B cell (primary cell): ENCODE measurements around the gene DACT2. TPM values are rescaled to one million over a fixed set of nuclear protein-coding genes. Genes with fewer than 3 reads are reported as not detected.

Experiments used
- ATAC-seq: fragments of 200-7000 bp; cut with Tn5 transposase; one replicate; pipeline ENCODE4 v1.10.0; 2021; ENCODE audit warnings: low read depth, mild to moderate bottlenecking, moderate number of reproducible peaks, moderate library complexity
- CTCF ChIA-PET: fragments of 350-600 bp; sonication (Branson Sonifier 250); formaldehyde crosslinking; loops from one replicate; lab custom pipeline; 2021; ENCODE audit warnings: antibody characterized with exemption, inconsistent platforms; lab: Charles Lee
- POLR2A ChIA-PET: fragments of 350-600 bp; sonication (Branson Sonifier 250); formaldehyde crosslinking; loops from one replicate; lab custom pipeline; 2021; ENCODE audit warnings: antibody characterized with exemption; lab: Charles Lee
- DNase-seq: peaks from one replicate; pipeline ENCODE4 v3.0.0; 2013
- H2AFZ ChIP-seq: 2 replicates; pipeline ENCODE4 v1.6.1; 2012; ENCODE audit warnings: mild to moderate bottlenecking, low read depth, low read length; ENCODE audit not compliant: insufficient read depth, poor library complexity, severe bottlenecking
- H3K27ac ChIP-seq, 2 donors: 1 replicate in 1 of 2; 2 replicates in 1 of 2; pipeline ENCODE4 v1.5.1; 2012 to 2013; ENCODE audit warnings: low read length in 2 of 2, mild to moderate bottlenecking in 2 of 2, moderate library complexity in 1 of 2
- H3K27me3 ChIP-seq, 4 experiments: fragments of 200-600 bp in 1 of 4; sonication (generic) in 1 of 4; replicated peaks in 1 of 4; 1 replicate in 2 of 4; 2 replicates in 2 of 4; pipeline versions ENCODE4 v1.6.1 to v1.7.0; 2013 to 2016; ENCODE audit warnings: low read length in 3 of 4, mild to moderate bottlenecking in 2 of 4, mixed read lengths in 1 of 4, moderate library complexity in 1 of 4; ENCODE audit not compliant: insufficient read depth in 4 of 4, control insufficient read depth in 3 of 4; ENCODE audit errors: control extremely low read depth in 1 of 4
- H3K36me3 ChIP-seq, 2 experiments: replicated peaks in 1 of 2; 1 replicate in 1 of 2; 2 replicates in 1 of 2; pipeline versions ENCODE4 v1.6.1 to v1.7.1; 2013; ENCODE audit warnings: low read length in 1 of 2; ENCODE audit not compliant: insufficient read depth in 2 of 2, control insufficient read depth in 1 of 2; ENCODE audit errors: control extremely low read depth in 1 of 2, extremely low read depth in 1 of 2
- H3K4me1 ChIP-seq, 2 donors: fragments of 200-600 bp in 1 of 2; sonication (generic) in 1 of 2; 1 replicate in 1 of 2; 2 replicates in 1 of 2; pipeline versions ENCODE4 v1.5.1 to v1.6.1; 2013 to 2017; ENCODE audit warnings: low read length in 2 of 2; ENCODE audit not compliant: control insufficient read depth in 2 of 2, insufficient read depth in 2 of 2
- H3K4me2 ChIP-seq: replicated peaks from 2 replicates; pipeline ENCODE3; 2012; ENCODE audit warnings: mild to moderate bottlenecking, low read depth, low read length; ENCODE audit not compliant: poor library complexity, severe bottlenecking
- H3K4me3 ChIP-seq, 5 experiments: fragments of 200-600 bp in 1 of 5; sonication (generic) in 1 of 5; 1 replicate in 3 of 5; 2 replicates in 2 of 5; pipeline versions ENCODE4 v1.5.1 to v1.7.0; 2011 to 2016; ENCODE audit warnings: low read length in 4 of 5, mild to moderate bottlenecking in 4 of 5, low read depth in 2 of 5, control low read depth in 1 of 5, moderate library complexity in 1 of 5; ENCODE audit not compliant: insufficient read depth in 1 of 5; ENCODE audit errors: control extremely low read depth in 1 of 5, extremely low read depth in 1 of 5
- H3K79me2 ChIP-seq: fragments of 200-600 bp; sonication (generic); one replicate; pipeline ENCODE4 v1.6.0; 2016; ENCODE audit warnings: low read length; ENCODE audit not compliant: control insufficient read depth, insufficient read depth
- H3K9ac ChIP-seq: fragments of 200-600 bp; sonication (generic); 2 replicates; pipeline ENCODE4 v1.6.1; 2017; ENCODE audit warnings: mild to moderate bottlenecking, low read length, moderate library complexity
- H3K9me3 ChIP-seq, 3 donors: one replicate each; pipeline versions ENCODE4 v1.6.1 to v1.7.1; 2013; ENCODE audit warnings: low read length in 2 of 3; ENCODE audit not compliant: control insufficient read depth in 2 of 3, insufficient read depth in 1 of 3; ENCODE audit errors: control extremely low read depth in 1 of 3
- H4K20me1 ChIP-seq: 2 replicates; pipeline ENCODE4 v1.6.0; 2012; ENCODE audit warnings: mild to moderate bottlenecking, low read length; ENCODE audit not compliant: insufficient read depth, control insufficient read depth, poor library complexity, severe bottlenecking
- H3K27ac Mint-ChIP-seq: one replicate; pipeline ENCODE4 v1.8.0; 2021; ENCODE audit warnings: mixed read lengths
- H3K27me3 Mint-ChIP-seq: one replicate; pipeline ENCODE4 v1.8.0; 2021; ENCODE audit warnings: mixed read lengths
- H3K4me1 Mint-ChIP-seq: one replicate; pipeline ENCODE4 v1.8.0; 2021; ENCODE audit warnings: mixed read lengths
- H3K4me3 Mint-ChIP-seq: one replicate; pipeline ENCODE4 v1.8.0; 2021; ENCODE audit warnings: mixed read lengths
- H3K9me3 Mint-ChIP-seq: one replicate; pipeline ENCODE4 v1.8.0; 2022; ENCODE audit warnings: mixed read lengths; ENCODE audit not compliant: insufficient read depth
- EZH2 ChIP-seq: IDR thresholded peaks from 2 replicates; pipeline ENCODE4 v1.6.1; 2012; ENCODE audit warnings: borderline replicate concordance, low read depth, mild to moderate bottlenecking, moderate library complexity, low read length; ENCODE audit not compliant: insufficient read depth, poor library complexity, severe bottlenecking
- WGBS: methylation state at CpG from one replicate; pipeline ENCODE4 v1.1.5; 2013; ENCODE audit warnings: missing lambda C conversion rate; ENCODE audit not compliant: insufficient coverage; 5-methylcytosine and 5-hydroxymethylcytosine counted together
- intact Hi-C: fragments of 100-400 bp; cut with micrococcal nuclease; formaldehyde crosslinking; loops from one replicate; pipeline ENCODE4 v1.10.0; 2022
- polyA plus RNA-seq: library from polyadenylated mRNA; depleted of rRNA; stranded (reverse); fragments of >200 nt; gene quantifications from 2 replicates; pipeline ENCODE4 v1.2.3, GENCODE V29; 2012
- total RNA-seq, 2 donors: library from RNA; stranded (reverse); fragments of 120-200 nt in 1 of 2; gene quantifications; 1 replicate in 1 of 2; 2 replicates in 1 of 2; pipeline versions ENCODE4 v1.2.3 to v1.2.4, GENCODE V29; 2013 to 2022
- TF ChIP-seq, protein P1 (sequence below): fragments of 200-600 bp; IDR thresholded peaks from one replicate; pipeline ENCODE4 v1.8.0; 2022; ENCODE audit warnings: antibody characterized with exemption, mild to moderate bottlenecking

DACT2 gene
- total and polyA plus RNA-seq, 2 donors (not counting 1 experiment from before 2014, with no cell fraction given), result not detected

GRCh38 chr6:168270274-168271172 is 49.1 kb downstream of the DACT2 start:
- H3K4me1 Mint-ChIP-seq, result no peaks in the 10 kb centered on the region
- no peaks in the 10 kb centered on the region for H3K36me3 ChIP-seq
- DNase-seq (no peak), ATAC-seq (no peak)
- no peak overlapping the region for H3K4me3 ChIP-seq
- no peaks in the 10 kb centered on the region for H4K20me1 ChIP-seq
- no peak overlapping the region for H3K9ac ChIP-seq
- no peak overlapping the region for H2AFZ ChIP-seq
- H3K27ac Mint-ChIP-seq, result no peak overlapping the region
- WGBS, result 94% methylated on average over 19 of the region's 19 CpGs
- intact Hi-C loops, result no loop called here
- no peak overlapping the region for H3K4me2 ChIP-seq
- POLR2A ChIA-PET, result no interaction called here
- CTCF ChIA-PET, result no interaction called here
- H3K79me2 ChIP-seq, result no peaks in the 10 kb centered on the region
- no peaks in the 10 kb centered on the region for H3K9me3 Mint-ChIP-seq
- no peak overlapping the region for H3K27ac ChIP-seq
- no peak for TF ChIP-seq EZH2
- TF ChIP-seq, protein P1, sequence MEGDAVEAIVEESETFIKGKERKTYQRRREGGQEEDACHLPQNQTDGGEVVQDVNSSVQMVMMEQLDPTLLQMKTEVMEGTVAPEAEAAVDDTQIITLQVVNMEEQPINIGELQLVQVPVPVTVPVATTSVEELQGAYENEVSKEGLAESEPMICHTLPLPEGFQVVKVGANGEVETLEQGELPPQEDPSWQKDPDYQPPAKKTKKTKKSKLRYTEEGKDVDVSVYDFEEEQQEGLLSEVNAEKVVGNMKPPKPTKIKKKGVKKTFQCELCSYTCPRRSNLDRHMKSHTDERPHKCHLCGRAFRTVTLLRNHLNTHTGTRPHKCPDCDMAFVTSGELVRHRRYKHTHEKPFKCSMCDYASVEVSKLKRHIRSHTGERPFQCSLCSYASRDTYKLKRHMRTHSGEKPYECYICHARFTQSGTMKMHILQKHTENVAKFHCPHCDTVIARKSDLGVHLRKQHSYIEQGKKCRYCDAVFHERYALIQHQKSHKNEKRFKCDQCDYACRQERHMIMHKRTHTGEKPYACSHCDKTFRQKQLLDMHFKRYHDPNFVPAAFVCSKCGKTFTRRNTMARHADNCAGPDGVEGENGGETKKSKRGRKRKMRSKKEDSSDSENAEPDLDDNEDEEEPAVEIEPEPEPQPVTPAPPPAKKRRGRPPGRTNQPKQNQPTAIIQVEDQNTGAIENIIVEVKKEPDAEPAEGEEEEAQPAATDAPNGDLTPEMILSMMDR, result no peak
- H3K27me3 ChIP-seq, result peaks cover 0 to 1% (median 0%) of the 10 kb centered on the region in 4 experiments
- peaks cover 0 to 7% (median 0%) of the 10 kb centered on the region in 3 donors for H3K9me3 ChIP-seq
- peaks cover 4% of the 10 kb centered on the region for H3K27me3 Mint-ChIP-seq
- no peak overlapping the region for H3K4me3 Mint-ChIP-seq
- no peaks in the 10 kb centered on the region for H3K4me1 ChIP-seq
